Motor neuron (in vitro differentiated cells): ENCODE measurements around the gene SHANK3. TPM values are rescaled to one million over a fixed set of nuclear protein-coding genes. Genes with fewer than 3 reads are reported as not detected.

Source experiments
- ATAC-seq, 8 experiments: fragments of 200-7000 bp; cut with Tn5 transposase; replicated peaks in 6 of 8; 2 replicates each; pipeline ENCODE4 v1.8.0; 2021; ENCODE audit warnings: mild to moderate bottlenecking in 8 of 8, moderate library complexity in 8 of 8
- H3K27ac ChIP-seq, 2 donors: fragments of 250-450 bp; sonication (Bioruptor Pico); 2 replicates each; pipeline ENCODE4 v1.9.0; 2021; ENCODE audit warnings: antibody characterized with exemption in 2 of 2, mild to moderate bottlenecking in 2 of 2, moderate library complexity in 1 of 2
- H3K4me1 ChIP-seq, 2 donors: fragments of 250-450 bp; sonication (Bioruptor Pico); replicated peaks in 1 of 2; 2 replicates each; pipeline ENCODE4 v1.6.1; 2021; ENCODE audit warnings: antibody characterized with exemption in 2 of 2, mild to moderate bottlenecking in 2 of 2, moderate library complexity in 1 of 2
- H3K4me3 ChIP-seq, 5 donors: fragments of 250-450 bp; sonication (Bioruptor Pico); 2 replicates each; pipeline ENCODE4 v1.9.0; 2021; ENCODE audit warnings: antibody characterized with exemption in 5 of 5, mild to moderate bottlenecking in 5 of 5, moderate library complexity in 4 of 5
- WGBS, 10 experiments: fragments of 450-650 bp; shearing (Covaris generic); methylation state at CpG; one replicate each; pipeline ENCODE4 v1.0.0; 2022; 5-methylcytosine and 5-hydroxymethylcytosine counted together
- in situ Hi-C, 9 experiments: fragments of 400-800 bp; cut with MboI; loops; one replicate each; pipeline ENCODE4 v1.15.0; 2021; ENCODE audit warnings: low sequenced_read_pairs in 9 of 9, low pct_unique_long_range_greater_than_20kb in 2 of 9; ENCODE audit not compliant: unreplicated experiment in 9 of 9
- total RNA-seq, 8 experiments: library from RNA; unstranded; fragments of 300-600 nt; gene quantifications; 2 replicates each; pipeline versions ENCODE4 v1.2.3 to v1.2.4, GENCODE V29; 2022

Gene SHANK3
- total RNA-seq, 8 experiments from 2014 or later, result 0.41 to 7.8 (median 5.2) TPM

GRCh38 chr22:50660306-50660705, 12.3 kb upstream of the SHANK3 start:
- in situ Hi-C loops, result no loop called here
- H3K27ac ChIP-seq, result no peak overlapping the region
- H3K4me3 ChIP-seq, result no peak overlapping the region
- no peak for ATAC-seq
- H3K4me1 ChIP-seq, result peaks cover 11 to 23% of the 10 kb centered on the region in 2 donors

DNA sequence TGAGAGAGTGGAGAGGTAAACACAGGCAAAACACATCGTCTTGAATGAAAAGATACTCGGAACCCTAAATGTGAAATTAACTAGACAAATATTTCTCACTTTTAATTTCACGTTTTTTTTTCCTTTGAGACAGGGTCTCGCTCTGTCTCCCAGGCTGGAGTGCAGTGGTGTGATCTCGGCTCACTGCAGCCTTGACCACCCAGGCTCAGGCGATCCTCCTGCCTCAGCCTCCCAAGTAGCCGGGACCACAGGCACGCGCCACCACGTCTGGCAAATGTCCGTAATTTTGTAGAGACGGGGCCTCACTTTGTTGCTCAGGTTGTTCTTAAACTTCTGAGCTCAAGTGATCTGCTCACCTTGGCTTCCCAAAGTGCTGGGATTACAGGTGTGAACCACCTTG, 7.4 kb upstream of the SHANK3 start:
- WGBS, 10 experiments, result 54 to 100% (median 95%) methylated on average over 1 to 10 of the region's 12 CpGs; no CpG with 5 or more reads in 2 of the 10 experiments
- Histone ChIP-seq H3K4me1 (no peaks in the 10 kb centered on the region), H3K27ac (no peak overlapping the region), H3K4me3 (no peak overlapping the region)
- ATAC-seq, result no peak
- in situ Hi-C loops, result no loop called here

DNA sequence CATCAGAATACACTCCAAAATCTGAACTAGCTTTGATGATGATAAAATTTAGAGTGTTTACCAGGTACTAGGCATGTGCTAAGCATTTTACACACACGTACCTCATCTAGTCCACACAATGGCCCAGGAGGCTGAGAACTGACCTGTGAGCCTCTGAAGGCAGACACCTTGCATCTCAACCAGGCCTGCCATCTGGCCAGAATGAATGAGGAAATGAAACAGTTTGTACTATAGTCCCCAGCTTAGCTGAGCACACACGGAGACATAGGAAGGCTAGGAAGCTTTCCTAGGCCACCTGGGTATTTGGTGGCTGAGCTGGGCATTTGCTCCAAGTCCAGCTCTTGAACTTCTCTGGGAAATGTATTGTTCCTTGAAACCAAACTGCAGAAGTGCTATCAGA, 6.9 kb upstream of the SHANK3 start:
- WGBS, 10 experiments, result 0 to 100% (median 69%) methylated on average over 1 to 2 of the region's 2 CpGs; no CpG with 5 or more reads in 4 of the 10 experiments
- no peak overlapping the region for H3K4me3 ChIP-seq
- no peak overlapping the region for H3K27ac ChIP-seq
- no peak for ATAC-seq
- in situ Hi-C loops, result no loop called here
- H3K4me1 ChIP-seq, result no peaks in the 10 kb centered on the region

GRCh38 chr22:50670513-50670912, 2.1 kb upstream of the SHANK3 start:
- peaks cover 0 to 5% of the 10 kb centered on the region in 2 donors for H3K4me1 ChIP-seq
- no peak overlapping the region for H3K4me3 ChIP-seq
- in situ Hi-C loops, result no loop called here
- ATAC-seq, result peak in 1 of 8 experiments; percentile 25
- 20 to 100% (median 60%) methylated on average over 1 to 4 of the region's 4 CpGs; no CpG with 5 or more reads in 6 of the 10 experiments for WGBS, 10 experiments
- H3K27ac ChIP-seq, result no peak overlapping the region

DNA sequence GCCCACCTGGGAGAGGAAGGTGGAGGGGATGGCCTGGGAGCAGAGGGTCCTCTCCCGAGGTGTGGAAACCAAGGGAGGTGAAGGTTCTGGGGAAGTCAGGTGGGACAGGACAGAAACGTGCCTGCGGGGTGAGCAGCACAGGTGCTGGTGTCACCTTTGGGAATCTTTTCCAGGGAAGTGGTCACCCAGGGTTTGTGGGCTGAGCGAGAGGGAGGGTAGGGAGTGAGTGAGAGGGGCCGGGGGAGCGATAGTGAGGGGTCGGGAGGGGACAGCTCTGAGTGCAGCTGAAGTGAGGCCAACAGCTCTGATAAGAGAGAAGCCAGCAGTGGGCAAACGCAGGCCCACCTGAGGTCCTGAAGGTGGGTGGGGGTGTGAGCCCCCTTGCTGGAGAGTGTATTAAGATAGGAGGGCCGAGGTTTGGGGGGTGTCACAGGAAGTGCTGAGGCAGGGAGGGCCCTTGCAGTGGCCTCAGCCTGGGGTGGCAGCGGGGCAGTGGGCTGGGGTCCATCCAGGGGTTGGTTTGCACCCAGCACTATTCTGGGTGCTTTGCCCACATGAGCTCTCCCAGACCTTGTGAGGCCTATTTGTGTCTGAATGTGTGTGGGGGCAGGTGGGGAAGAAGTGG, 1.6 kb upstream of the SHANK3 start:
- Histone ChIP-seq H3K27ac (no peak overlapping the region), H3K4me3 (no peak overlapping the region), H3K4me1 (peaks cover 0 to 6% of the 10 kb centered on the region in 2 donors)
- 40 to 72% methylated on average over 2 to 3 of the region's 10 CpGs; no CpG with 5 or more reads in 8 of the 10 experiments for WGBS, 10 experiments
- in situ Hi-C loops, result no loop called here
- no peak for ATAC-seq

DNA sequence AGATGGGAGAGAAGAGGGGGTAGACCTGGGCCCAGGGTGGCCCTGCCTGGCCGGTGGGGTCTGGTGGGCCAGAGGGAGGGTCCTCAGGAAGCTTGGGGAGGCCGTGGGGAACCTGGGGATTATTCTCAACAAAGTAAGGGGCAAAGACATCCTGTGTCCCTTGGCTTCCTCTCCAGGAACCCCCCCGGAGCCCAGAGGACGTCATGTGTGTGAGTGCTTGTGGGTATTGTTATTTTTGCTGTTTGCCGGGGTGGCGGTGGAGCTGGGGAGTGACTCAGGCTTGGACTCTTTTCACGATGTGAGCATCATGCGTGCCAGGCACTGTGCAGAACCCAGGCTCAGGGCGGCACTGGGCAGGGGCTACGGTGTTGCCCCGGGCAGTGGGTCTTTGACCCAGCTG, 982 bp upstream of the SHANK3 start:
- 28% methylated on average over 2 of the region's 11 CpGs; no CpG with 5 or more reads in 9 of the 10 experiments for WGBS, 10 experiments
- in situ Hi-C loops, result no loop called here
- no peak for ATAC-seq
- no peak overlapping the region for H3K4me3 ChIP-seq
- no peak overlapping the region for H3K27ac ChIP-seq
- H3K4me1 ChIP-seq, result peaks cover 0 to 6% of the 10 kb centered on the region in 2 donors

DNA sequence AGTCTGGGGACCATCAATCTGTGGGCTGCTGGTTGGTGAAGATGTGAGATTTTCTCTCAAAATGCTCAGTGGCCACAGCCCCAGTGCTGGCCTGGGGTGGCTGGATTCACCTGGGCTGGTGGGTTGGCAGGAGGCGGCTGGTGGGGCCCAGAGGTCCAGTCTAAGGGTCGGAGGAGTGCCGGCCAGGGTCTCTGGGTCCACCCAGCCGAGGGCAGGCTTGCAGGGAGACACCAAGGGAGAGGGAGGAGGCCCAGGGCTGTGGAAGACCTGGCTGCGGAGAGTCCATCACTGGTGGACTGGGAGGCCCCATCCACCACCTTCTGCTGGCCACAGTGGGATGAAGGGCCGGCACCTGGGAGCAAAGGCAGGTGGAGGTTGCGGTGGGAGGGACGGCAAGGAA, 582 bp upstream of the SHANK3 start:
- ATAC-seq, result no peak
- peaks cover 0 to 6% of the 10 kb centered on the region in 2 donors for H3K4me1 ChIP-seq
- 60 to 100% methylated on average over 1 of the region's 8 CpGs; no CpG with 5 or more reads in 8 of the 10 experiments for WGBS, 10 experiments
- no peak overlapping the region for H3K27ac ChIP-seq
- in situ Hi-C loops, result no loop called here
- no peak overlapping the region for H3K4me3 ChIP-seq

DNA sequence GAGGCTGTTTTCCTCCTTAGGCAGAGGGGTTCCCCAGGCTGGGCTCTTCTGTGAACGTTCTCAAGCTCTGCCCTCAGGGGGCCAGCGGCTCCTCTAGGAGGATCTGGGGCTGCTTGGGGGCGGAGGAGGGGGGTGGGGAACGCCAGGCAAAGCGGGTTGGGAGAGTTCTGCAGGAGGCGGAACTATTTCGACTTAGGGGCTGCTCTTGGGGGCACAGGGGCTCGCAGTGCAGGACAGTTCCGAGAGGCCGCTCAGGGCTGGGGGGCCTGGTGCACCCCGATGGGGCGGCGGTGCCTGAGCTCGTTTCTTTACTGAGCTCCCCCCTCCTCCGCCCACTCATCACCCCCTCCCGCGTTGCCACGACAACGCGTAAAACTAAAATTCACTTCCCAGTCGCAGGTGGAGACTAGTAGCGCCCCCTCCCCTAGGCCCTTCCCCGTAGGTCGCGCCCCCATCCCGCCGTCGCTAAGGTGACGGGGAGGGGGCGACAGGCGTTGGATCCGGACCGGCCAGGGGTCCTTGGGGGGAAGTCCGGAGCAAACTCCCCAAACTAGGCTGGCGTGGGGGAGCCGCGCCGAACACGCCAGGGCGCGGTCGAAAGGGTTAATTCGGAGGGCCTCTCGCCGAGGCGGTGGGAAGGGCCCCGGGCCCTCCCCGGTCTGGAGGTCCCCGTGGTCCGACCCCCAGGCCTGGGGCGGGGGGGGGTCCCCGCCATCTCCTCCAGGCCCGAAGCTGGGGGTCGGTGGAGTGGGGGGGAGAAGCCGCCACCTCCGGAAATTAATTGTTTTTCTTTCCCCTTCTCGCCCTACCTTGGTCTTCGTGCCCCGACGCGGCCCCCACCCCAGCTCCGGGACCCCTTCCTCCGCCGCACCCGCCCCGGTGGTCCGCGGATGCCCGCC, 857 bp downstream of the SHANK3 start:
- H3K4me1 ChIP-seq, result peaks cover 0 to 6% of the 10 kb centered on the region in 2 donors
- no CpG with 5 or more reads among the region's 69 CpGs for WGBS, 10 experiments
- peak overlapping the region in 1 of 2 donors; percentile 61 for H3K27ac ChIP-seq
- ATAC-seq, result peak in 2 of 8 experiments; percentile 7 to 19
- H3K4me3 ChIP-seq, result peak overlapping the region; percentile 51 to 97 (median 64)
- in situ Hi-C loops, result no loop called here

GRCh38 chr22:50674130-50674500, 1.5 kb downstream of the SHANK3 start:
- in situ Hi-C loops, result no loop called here
- WGBS, 10 experiments, result no CpG with 5 or more reads among the region's 43 CpGs
- Histone ChIP-seq H3K4me1 (peaks cover 0 to 6% of the 10 kb centered on the region in 2 donors), H3K27ac (peak overlapping the region; percentile 72 to 91), H3K4me3 (peak overlapping the region; percentile 51 to 97 (median 64))
- ATAC-seq, result peak in 6 of 8 experiments; percentile 10 to 48 (median 40)

- WGBS, 10 experiments, result 16 to 88% methylated on average over 4 to 21 of the region's 105 CpGs; no CpG with 5 or more reads in 8 of the 10 experiments
- Histone ChIP-seq H3K4me3 (peak overlapping the region; percentile 51 to 97 (median 64)), H3K27ac (peak overlapping the region; percentile 72 to 91), H3K4me1 (peaks cover 0 to 6% of the 10 kb centered on the region in 2 donors)
- peak; percentile 67 to 84 (median 74) for ATAC-seq
- in situ Hi-C loops, result no loop called here
These were observed 2.3 kb downstream of the SHANK3 start for GRCh38 chr22:50674606-50675552.

GRCh38 chr22:50675553-50676179, 3.0 kb downstream of the SHANK3 start:
- WGBS, 10 experiments, result 20 to 100% (median 42%) methylated on average over 1 to 2 of the region's 9 CpGs; no CpG with 5 or more reads in 6 of the 10 experiments
- peaks cover 0 to 6% of the 10 kb centered on the region in 2 donors for H3K4me1 ChIP-seq
- no peak overlapping the region for H3K27ac ChIP-seq
- in situ Hi-C loops, result no loop called here
- H3K4me3 ChIP-seq, result peak overlapping the region; percentile 51 to 97 (median 64)
- ATAC-seq, result no peak

GRCh38 chr22:50676180-50676636, 3.6 kb downstream of the SHANK3 start:
- no peak overlapping the region for H3K4me3 ChIP-seq
- in situ Hi-C loops, result no loop called here
- 80 to 100% (median 85%) methylated on average over 1 to 4 of the region's 14 CpGs; no CpG with 5 or more reads in 6 of the 10 experiments for WGBS, 10 experiments
- ATAC-seq, result no peak
- H3K4me1 ChIP-seq, result peaks cover 0 to 6% of the 10 kb centered on the region in 2 donors
- no peak overlapping the region for H3K27ac ChIP-seq
